Gastroesophageal sphincter (tissue), 4 donors: ENCODE results near the gene RAP1A. TPM values are rescaled to one million over a fixed set of nuclear protein-coding genes. Genes with fewer than 3 reads are reported as not detected.

Source experiments
- ATAC-seq: fragments of 150-250 bp; one replicate; pipeline ENCODE4 v1.9.1; 2016; ENCODE audit warnings: mild to moderate bottlenecking, moderate library complexity
- H3K27ac ChIP-seq, 4 donors: fragments of 200-600 bp; sonication (generic) in 3 of 4; 1 replicate in 3 of 4; 2 replicates in 1 of 4; pipeline ENCODE4 v1.5.1; 2016 to 2019
- H3K27me3 ChIP-seq: fragments of 200-600 bp; sonication (generic); one replicate; pipeline ENCODE4 v1.5.1; 2019
- H3K36me3 ChIP-seq, 2 donors: fragments of 200-600 bp; sonication (generic); one replicate each; pipeline ENCODE4 v1.5.1; 2019; ENCODE audit warnings: control low read depth in 1 of 2
- H3K4me1 ChIP-seq, 3 donors: fragments of 200-600 bp; sonication (generic); 1 replicate in 2 of 3; 2 replicates in 1 of 3; pipeline ENCODE4 v1.5.1; 2016 to 2019; ENCODE audit warnings: control low read depth in 2 of 3
- H3K4me3 ChIP-seq, 2 donors: fragments of 200-600 bp; sonication (generic); one replicate each; pipeline ENCODE4 v1.5.1; 2019; ENCODE audit warnings: mild to moderate bottlenecking in 1 of 2, moderate library complexity in 1 of 2
- H3K9me3 ChIP-seq, 3 donors: fragments of 200-600 bp; sonication (generic); one replicate each; pipeline ENCODE4 v1.5.1; 2017 to 2019; ENCODE audit warnings: control low read depth in 2 of 3
- CTCF ChIP-seq, 4 experiments: fragments of 200-600 bp in 2 of 4; fragments of 450-650 bp in 2 of 4; sonication (generic) in 1 of 4; IDR thresholded peaks; one replicate each; pipeline ENCODE4 v1.5.1; 2017 to 2019; ENCODE audit warnings: antibody characterized with exemption in 4 of 4, mild to moderate bottlenecking in 2 of 4, moderate library complexity in 2 of 4
- EP300 ChIP-seq: sonication (generic); formaldehyde crosslinking; IDR thresholded peaks from one replicate; pipeline ENCODE4 v1.6.1; 2017; ENCODE audit warnings: antibody characterized with exemption, mild to moderate bottlenecking
- POLR2A ChIP-seq, 2 donors: fragments of 450-650 bp; IDR thresholded peaks; one replicate each; pipeline ENCODE4 v1.6.1; 2017; ENCODE audit warnings: antibody characterized with exemption in 2 of 2, mild to moderate bottlenecking in 2 of 2, moderate library complexity in 1 of 2
- POLR2AphosphoS5 ChIP-seq: sonication (generic); formaldehyde crosslinking; IDR thresholded peaks from one replicate; pipeline ENCODE4 v1.6.1; 2017; ENCODE audit warnings: antibody characterized with exemption
- WGBS, 2 donors: methylation state at CpG; one replicate each; pipeline ENCODE4 v1.1.5; 2018; ENCODE audit warnings: low coverage in 1 of 2; 5-methylcytosine and 5-hydroxymethylcytosine counted together
- total RNA-seq, 4 donors: library from RNA; depleted of rRNA; stranded (reverse); fragments of >200 nt; gene quantifications; one replicate each; pipeline ENCODE4 v1.1.0, GENCODE V29; 2016

Gene RAP1A
- total RNA-seq, 4 donors from 2014 or later: 177 to 268 (median 214) TPM

- Histone ChIP-seq H3K4me3 (peak overlapping the region; percentile 68 to 74), H3K27me3 (no peaks in the 10 kb centered on the region), H3K36me3 (no peaks in the 10 kb centered on the region), H3K4me1 (peaks cover 22 to 78% (median 27%) of the 10 kb centered on the region in 3 donors), H3K9me3 (no peaks in the 10 kb centered on the region), H3K27ac (peak overlapping the region; percentile 63 to 96 (median 92))
- TF ChIP-seq POLR2A (IDR thresholded peaks at IDR 0.05): no peak
- TF ChIP-seq CTCF (IDR thresholded peaks at IDR 0.05): no peak
- no peak for TF ChIP-seq POLR2AphosphoS5
- no peak for TF ChIP-seq EP300
- ATAC-seq: no peak
These were observed 2.6 kb downstream of the RAP1A start for GRCh38 chr1:111622166-111622565.

GRCh38 chr1:111624382-111624781, 4.8 kb downstream of the RAP1A start:
- H3K9me3 ChIP-seq: no peaks in the 10 kb centered on the region
- 41 to 42% methylated on average over 2 of the region's 2 CpGs for WGBS, 2 donors
- peak overlapping the region; percentile 34 to 96 (median 63) for H3K27ac ChIP-seq
- H3K27me3 ChIP-seq: no peaks in the 10 kb centered on the region
- H3K4me1 ChIP-seq: peaks cover 22 to 84% (median 39%) of the 10 kb centered on the region in 3 donors
- no peak for ATAC-seq
- no peak overlapping the region for H3K4me3 ChIP-seq
- TF ChIP-seq POLR2AphosphoS5 (no peak), POLR2A (IDR thresholded peaks at IDR 0.05) (no peak), EP300 (no peak), CTCF (IDR thresholded peaks at IDR 0.05) (no peak)
- no peaks in the 10 kb centered on the region for H3K36me3 ChIP-seq

GRCh38 chr1:111625276-111625675, 5.7 kb downstream of the RAP1A start:
- 14 to 15% methylated on average over 1 of the region's 1 CpG for WGBS, 2 donors
- Histone ChIP-seq H3K4me3 (no peak overlapping the region), H3K4me1 (peaks cover 22 to 93% (median 47%) of the 10 kb centered on the region in 3 donors), H3K9me3 (no peaks in the 10 kb centered on the region), H3K36me3 (no peaks in the 10 kb centered on the region), H3K27me3 (no peaks in the 10 kb centered on the region), H3K27ac (peak overlapping the region; percentile 34 to 96 (median 80))
- TF ChIP-seq CTCF (IDR thresholded peaks at IDR 0.05) (no peak), POLR2AphosphoS5 (no peak), EP300 (no peak), POLR2A (IDR thresholded peaks at IDR 0.05) (no peak)
- no peak for ATAC-seq

- Histone ChIP-seq H3K4me1 (peaks cover 24 to 100% (median 43%) of the 10 kb centered on the region in 3 donors), H3K27me3 (no peaks in the 10 kb centered on the region), H3K27ac (peak overlapping the region; percentile 12 to 92 (median 50)), H3K36me3 (no peaks in the 10 kb centered on the region), H3K9me3 (no peaks in the 10 kb centered on the region), H3K4me3 (no peak overlapping the region)
- WGBS, 2 donors: 56 to 89% methylated on average over 1 of the region's 2 CpGs
- ATAC-seq: no peak
- TF ChIP-seq CTCF (IDR thresholded peaks at IDR 0.05): no peak
- no peak for TF ChIP-seq EP300
- no peak for TF ChIP-seq POLR2A (IDR thresholded peaks at IDR 0.05)
- no peak for TF ChIP-seq POLR2AphosphoS5
These were observed 8.6 kb downstream of the RAP1A start for GRCh38 chr1:111628153-111628552.

GRCh38 chr1:111629190-111629954, 9.8 kb downstream of the RAP1A start:
- TF ChIP-seq POLR2AphosphoS5 (no peak), POLR2A (IDR thresholded peaks at IDR 0.05) (no peak), CTCF (IDR thresholded peaks at IDR 0.05) (no peak), EP300 (no peak)
- Histone ChIP-seq H3K36me3 (no peaks in the 10 kb centered on the region), H3K9me3 (no peaks in the 10 kb centered on the region), H3K27me3 (no peaks in the 10 kb centered on the region), H3K4me3 (no peak overlapping the region), H3K4me1 (peaks cover 24 to 100% (median 42%) of the 10 kb centered on the region in 3 donors), H3K27ac (peak overlapping the region in 2 of 4 donors; percentile 53 to 92)
- WGBS, 2 donors: 53 to 60% methylated on average over 4 of the region's 4 CpGs
- ATAC-seq: no peak
